Left lobe of liver (tissue), 2 donors: ENCODE measurements around the gene CCR2. TPM values are rescaled to one million over a fixed set of nuclear protein-coding genes. Genes with fewer than 3 reads are reported as not detected.
"Not testable (repeated sequence)": the region's sequence is repeated elsewhere in the genome, so short reads cannot be mapped to it uniquely, and the experiment has no call there.

Source experiments
- ATAC-seq: fragments of 200-7000 bp; cut with Tn5 transposase; one replicate; pipeline ENCODE4 v1.9.1; 2020; ENCODE audit warnings: mild to moderate bottlenecking, moderate library complexity
- DNase-seq: peaks from one replicate; pipeline ENCODE4 v3.0.0-alpha.2; 2020; ENCODE audit warnings: low spot score
- total RNA-seq: library from RNA; stranded (reverse); gene quantifications from one replicate; pipeline ENCODE4 v1.2.1, GENCODE V29; 2021
- donor health status: DM: no; HTN: no; CAD: no; lungs with moderate emphysema.
- donor health status: DM: no; HTN: yes; CAD: no.

The CCR2 gene
- total RNA-seq = 0.33 TPM

GRCh38 chr3:46353647-46354410 lies at the start of gene CCR2:
Gene CCR2, plus strand, starts transcription at chr3:46354111. Its CDS starts 3,417 bp downstream, at chr3:46357528.
- ATAC-seq = no peak
- no peak for DNase-seq

- DNase-seq = no peak
- ATAC-seq = no peak
Observed at GRCh38 chr3:46304739-46305138, 49.2 kb upstream of the CCR2 start.

GRCh38 chr3:46312991-46313390 lies 40.9 kb upstream of the CCR2 start:
- ATAC-seq (peak; percentile 38), DNase-seq (no peak)

- no peak for ATAC-seq
Observed at GRCh38 chr3:46314517-46314916, 39.4 kb upstream of the CCR2 start.

GRCh38 chr3:46316206-46316605 lies 37.7 kb upstream of the CCR2 start:
- no peak for ATAC-seq
- no peak for DNase-seq

More at GRCh38 chr3:46314517-46314916, 39.4 kb upstream of the CCR2 start:
- no peak for DNase-seq

- ATAC-seq = no peak
- no peak for DNase-seq
Observed at GRCh38 chr3:46318207-46318927, 35.5 kb upstream of the CCR2 start.

GRCh38 chr3:46321461-46322104 lies 32.3 kb upstream of the CCR2 start:
- no peak for DNase-seq
- no peak for ATAC-seq

- no peak for DNase-seq
- no peak for ATAC-seq
Observed at GRCh38 chr3:46324036-46324435, 29.9 kb upstream of the CCR2 start.

- DNase-seq (no peak), ATAC-seq (no peak)
Observed at GRCh38 chr3:46325645-46326300, 28.1 kb upstream of the CCR2 start.

GRCh38 chr3:46330676-46331075 lies 23.2 kb upstream of the CCR2 start:
- not testable (repeated sequence) for ATAC-seq, DNase-seq

GRCh38 chr3:46334741-46335478 lies 19.0 kb upstream of the CCR2 start:
- no peak for ATAC-seq

GRCh38 chr3:46335541-46335940 lies 18.4 kb upstream of the CCR2 start:
- ATAC-seq (no peak), DNase-seq (no peak)

More at GRCh38 chr3:46334741-46335478, 19.0 kb upstream of the CCR2 start:
- no peak for DNase-seq

- DNase-seq (no peak), ATAC-seq (no peak)
Observed at GRCh38 chr3:46337911-46338310, 16.0 kb upstream of the CCR2 start.

GRCh38 chr3:46338840-46339239 lies 15.1 kb upstream of the CCR2 start:
- DNase-seq = no peak
- ATAC-seq = no peak

GRCh38 chr3:46344476-46344875 lies 9.4 kb upstream of the CCR2 start:
- DNase-seq (no peak), ATAC-seq (no peak)

GRCh38 chr3:46348823-46349482 lies 5.0 kb upstream of the CCR2 start:
- DNase-seq = no peak
- no peak for ATAC-seq

- DNase-seq (no peak), ATAC-seq (no peak)
Observed at GRCh38 chr3:46349484-46350261, 4.2 kb upstream of the CCR2 start.

GRCh38 chr3:46350262-46350565 lies 3.7 kb upstream of the CCR2 start:
- ATAC-seq = no peak
- no peak for DNase-seq

GRCh38 chr3:46351646-46352045 lies 2.3 kb upstream of the CCR2 start:
- ATAC-seq (no peak), DNase-seq (no peak)
